ENCODE results near the gene MEI1. TPM values are rescaled to one million over a fixed set of nuclear protein-coding genes. Genes with fewer than 3 reads are reported as not detected.
A peak's percentile ranks its signal among the peaks of the same experiment; 100 is the strongest.

Gene MEI1
- polyA plus RNA-seq, 1 donor from 2014 or later, result not detected

GRCh38 chr22:41801886-41802285, 102.6 kb downstream of the MEI1 start:
- H3K79me2 ChIP-seq (replicated peaks; ENCODE audit: insufficient read depth, low read length), result peaks cover 6% of the 10 kb centered on the region
- H3K9me3 ChIP-seq (ENCODE audit: low read length), result no peaks in the 10 kb centered on the region
- no peak overlapping the region for H3K27ac ChIP-seq (ENCODE audit: low read length)
- TF ChIP-seq MXI1 (conservative IDR thresholded peaks at IDR 0.05; ENCODE audit: poor library complexity, severe bottlenecking) (no peak), POLR2AphosphoS5 (IDR thresholded peaks at IDR 0.05) (no peak), EZH2 (IDR thresholded peaks at IDR 0.05; ENCODE audit: borderline replicate concordance, insufficient read depth, low read length, poor library complexity, severe bottlenecking) (no peak), TAF1 (IDR thresholded peaks at IDR 0.05; ENCODE audit: low read depth) (no peak), SMC3 (conservative IDR thresholded peaks at IDR 0.05; ENCODE audit: poor library complexity) (no peak)
- peak overlapping the region; percentile 85 for H3K4me3 ChIP-seq (ENCODE audit: low read length)
- no peaks in the 10 kb centered on the region for H3K9me2 ChIP-seq (ENCODE audit: insufficient read depth, low read length)
- no peaks in the 10 kb centered on the region for H3K36me3 ChIP-seq (ENCODE audit: insufficient read depth, low read length)
- H3K4me2 ChIP-seq (ENCODE audit: low read length), result peak overlapping the region; percentile 97
- H3F3A ChIP-seq (ENCODE audit: insufficient read depth, low read length, poor library complexity, severe bottlenecking), result no peaks in the 10 kb centered on the region
- H2AFZ ChIP-seq (ENCODE audit: low read depth, low read length), result no peak overlapping the region
- H3K27me3 ChIP-seq (ENCODE audit: insufficient read depth, low read depth, low read length), result no peaks in the 10 kb centered on the region
- H4K20me1 ChIP-seq (ENCODE audit: insufficient read depth), result no peaks in the 10 kb centered on the region
- peak overlapping the region; percentile 82 for H3K9ac ChIP-seq (ENCODE audit: low read length)

- H3K79me2 ChIP-seq (replicated peaks; ENCODE audit: insufficient read depth, low read length), result peaks cover 6% of the 10 kb centered on the region
- H3K9me3 ChIP-seq (ENCODE audit: low read length), result no peaks in the 10 kb centered on the region
- H3K4me2 ChIP-seq (ENCODE audit: low read length), result no peak overlapping the region
- no peaks in the 10 kb centered on the region for H3K36me3 ChIP-seq (ENCODE audit: insufficient read depth, low read length)
- H3K9me2 ChIP-seq (ENCODE audit: insufficient read depth, low read length), result no peaks in the 10 kb centered on the region
- H3K27ac ChIP-seq (ENCODE audit: low read length), result no peak overlapping the region
- no peaks in the 10 kb centered on the region for H3F3A ChIP-seq (ENCODE audit: insufficient read depth, low read length, poor library complexity, severe bottlenecking)
- no peak for TF ChIP-seq RAD21 (conservative IDR thresholded peaks at IDR 0.05)
- TF ChIP-seq TAF1 (IDR thresholded peaks at IDR 0.05; ENCODE audit: low read depth), result no peak
- TF ChIP-seq REST (IDR thresholded peaks at IDR 0.05; ENCODE audit: borderline replicate concordance), result no peak
- TF ChIP-seq SMC3 (conservative IDR thresholded peaks at IDR 0.05; ENCODE audit: poor library complexity), result no peak
- no peak for TF ChIP-seq MXI1 (conservative IDR thresholded peaks at IDR 0.05; ENCODE audit: poor library complexity, severe bottlenecking)
- TF ChIP-seq EP300 (conservative IDR thresholded peaks at IDR 0.05; ENCODE audit: poor library complexity, severe bottlenecking), result no peak
- TF ChIP-seq EZH2 (IDR thresholded peaks at IDR 0.05; ENCODE audit: borderline replicate concordance, insufficient read depth, low read length, poor library complexity, severe bottlenecking), result no peak
- no peak for TF ChIP-seq POLR2AphosphoS5 (IDR thresholded peaks at IDR 0.05)
- no peak for TF ChIP-seq CTCF (IDR thresholded peaks at IDR 0.05; ENCODE audit: poor library complexity, severe bottlenecking)
- no peak overlapping the region for H3K9ac ChIP-seq (ENCODE audit: low read length)
- H2AFZ ChIP-seq (ENCODE audit: low read depth, low read length), result no peak overlapping the region
- H3K4me3 ChIP-seq (ENCODE audit: low read length), result no peak overlapping the region
- H3K27me3 ChIP-seq (ENCODE audit: insufficient read depth, low read depth, low read length), result no peaks in the 10 kb centered on the region
- no peaks in the 10 kb centered on the region for H4K20me1 ChIP-seq (ENCODE audit: insufficient read depth)
These were observed 106.3 kb downstream of the MEI1 start for GRCh38 chr22:41805639-41806038.
